Skin epidermis (tissue), 12 donors: Measurements from ENCODE around the gene DGKG.
A peak's percentile ranks its signal among the peaks of the same experiment; 100 is the strongest.

Source experiments
- H3K27ac ChIP-seq, 21 experiments: fragments of 200-600 bp; sonication (generic) in 11 of 21; one replicate each; pipeline ENCODE4 v1.5.0; 2020; ENCODE audit warnings: mild to moderate bottlenecking in 3 of 21, inconsistent platforms in 2 of 21, moderate library complexity in 2 of 21
- H3K4me3 ChIP-seq, 7 experiments: fragments of 200-600 bp; sonication (generic) in 2 of 7; one replicate each; pipeline ENCODE4 v1.5.0; 2020; ENCODE audit warnings: inconsistent platforms in 2 of 7, mild to moderate bottlenecking in 2 of 7, moderate library complexity in 1 of 7

Gene DGKG

DNA sequence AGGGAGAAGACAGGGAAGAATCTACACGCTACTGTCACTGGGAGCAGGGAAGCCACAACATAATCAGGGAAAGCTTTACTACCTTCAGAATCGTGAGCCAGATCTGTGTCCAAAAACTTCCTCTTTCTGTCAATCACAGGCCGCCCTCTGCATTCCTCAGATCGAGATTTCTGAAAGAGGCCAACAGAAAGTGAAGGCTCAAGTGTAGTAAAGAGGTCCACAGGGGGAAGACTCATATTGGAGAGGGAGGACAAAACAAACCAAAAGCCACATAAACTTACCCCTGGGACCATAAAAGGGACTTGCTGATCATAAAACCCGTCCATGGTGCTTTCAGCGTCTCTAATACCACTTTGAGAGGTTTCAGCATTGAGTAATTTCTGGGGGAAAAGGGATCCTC is 256.5 kb downstream of the DGKG start:
- Histone ChIP-seq H3K4me3 (no peak overlapping the region), H3K27ac (no peak overlapping the region)

DNA sequence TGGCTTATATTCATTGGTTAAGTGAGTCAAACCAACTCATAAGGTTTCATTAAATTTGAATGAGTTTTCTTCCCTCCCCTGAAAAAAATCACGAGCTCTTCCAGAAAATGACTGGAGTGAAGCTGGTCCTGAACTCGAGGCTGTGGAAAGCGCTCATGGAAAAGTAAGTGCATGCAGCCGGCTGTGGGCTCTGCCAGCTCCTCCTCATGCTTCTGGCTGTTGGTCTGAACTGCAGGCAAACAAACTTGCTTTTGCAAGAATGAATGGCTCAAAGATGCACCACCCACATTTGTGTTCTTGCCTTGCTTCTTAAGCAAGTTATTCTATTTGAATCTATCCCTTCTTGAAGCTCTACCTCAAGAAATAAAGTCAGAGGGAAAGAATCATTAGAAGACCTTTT is 259.3 kb downstream of the DGKG start:
- no peak overlapping the region for H3K4me3 ChIP-seq
- H3K27ac ChIP-seq: no peak overlapping the region

DNA sequence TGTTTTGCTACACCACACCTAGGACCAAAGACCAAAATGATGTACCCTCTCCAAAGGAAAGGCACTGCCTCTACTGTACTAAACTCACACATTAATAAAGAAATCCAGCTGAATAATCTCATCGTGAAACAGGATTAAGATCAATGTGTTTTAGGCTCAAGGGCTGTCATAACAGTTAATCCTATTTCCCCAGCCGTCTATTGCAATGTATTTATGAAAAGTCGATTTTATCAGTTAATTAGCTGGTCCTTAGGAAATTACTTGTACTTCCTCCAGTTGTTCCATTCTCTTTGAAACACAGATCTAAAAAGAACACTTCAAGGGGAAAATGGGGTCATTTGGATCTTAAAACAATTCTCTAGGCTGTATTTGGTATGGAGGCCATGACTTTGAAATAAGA is 261.6 kb downstream of the DGKG start:
- no peak overlapping the region for H3K27ac ChIP-seq
- H3K4me3 ChIP-seq: no peak overlapping the region

DNA sequence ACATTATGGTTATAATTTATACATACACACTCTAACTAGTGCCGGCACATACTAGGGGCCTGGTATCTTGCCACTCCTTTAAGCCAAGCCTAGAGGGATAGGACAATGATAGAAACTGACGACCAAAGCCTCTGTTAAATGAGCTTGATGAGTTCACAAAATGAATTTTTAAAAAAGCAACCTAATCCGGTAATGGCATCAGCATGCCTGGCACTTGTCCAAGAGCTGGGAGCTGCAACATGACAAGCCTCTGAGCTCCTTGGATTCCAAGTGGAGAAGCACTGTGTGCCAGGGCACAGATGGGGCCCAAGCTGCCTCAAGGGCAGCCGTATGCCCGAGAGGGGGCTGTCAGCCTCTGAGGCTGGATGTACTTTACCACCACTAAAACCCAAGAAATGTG is 262.9 kb downstream of the DGKG start:
- H3K27ac ChIP-seq: peak overlapping the region in 2 of 21 experiments; percentile 24 to 59
- H3K4me3 ChIP-seq: no peak overlapping the region

DNA sequence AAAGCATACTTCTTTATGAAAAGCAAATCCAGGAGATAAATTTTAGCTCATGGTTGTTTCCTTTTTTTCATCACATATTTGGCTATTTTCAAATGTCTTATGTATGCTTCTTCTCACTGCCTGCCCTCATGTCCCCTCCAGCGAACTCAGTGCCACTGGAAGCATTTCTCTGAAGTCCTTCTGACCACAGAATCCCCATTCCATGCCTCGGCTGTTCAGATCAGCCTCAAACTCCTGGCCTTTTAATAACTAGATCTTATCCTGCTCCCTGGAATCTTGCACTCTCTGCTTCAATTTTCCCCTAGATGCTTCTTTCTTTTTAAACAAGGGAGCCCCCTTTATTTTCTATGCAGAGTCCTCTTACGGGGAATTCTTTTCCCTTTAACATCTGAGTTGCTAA is 263.3 kb downstream of the DGKG start:
- H3K4me3 ChIP-seq: no peak overlapping the region
- H3K27ac ChIP-seq: peak overlapping the region in 4 of 21 experiments; percentile 9 to 59 (median 24)

DNA sequence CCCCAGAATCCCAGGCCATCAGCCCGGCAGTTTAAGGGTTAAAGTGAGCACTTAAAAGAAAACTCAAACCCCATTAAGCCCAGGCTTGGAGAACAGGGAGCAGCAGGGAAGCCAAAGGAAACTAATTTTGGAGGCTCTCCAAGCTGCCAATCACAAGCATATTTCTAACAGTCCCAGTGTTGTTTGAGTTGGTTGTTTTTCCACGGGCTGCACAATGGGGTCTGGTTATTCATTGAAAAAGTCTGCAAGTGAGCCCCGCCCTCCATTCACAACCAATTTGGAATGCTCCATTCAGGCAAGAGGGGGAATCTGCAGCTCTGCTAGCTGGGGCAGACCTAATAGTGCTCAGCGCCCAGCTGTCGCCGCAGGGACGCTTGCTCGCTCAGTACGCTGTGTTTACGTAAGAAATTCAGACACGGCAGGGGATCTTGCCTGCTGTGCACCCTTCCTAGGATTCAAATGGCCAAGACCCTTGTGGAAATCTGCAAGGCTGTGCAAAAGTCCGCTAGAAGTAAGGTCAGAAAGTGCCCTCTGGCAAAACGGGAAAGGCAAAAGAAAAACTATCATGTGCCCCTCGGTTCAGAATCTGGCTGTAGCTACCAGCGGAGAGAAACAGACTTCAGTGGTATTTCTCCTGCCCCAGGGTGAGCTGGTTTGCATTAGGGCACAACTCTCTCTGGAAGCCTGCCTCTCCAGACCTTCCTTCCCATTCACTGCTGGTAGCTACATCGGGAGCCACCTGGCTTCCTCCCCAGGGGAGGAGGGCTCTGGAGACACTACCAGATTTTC is 264.2 kb downstream of the DGKG start:
- H3K4me3 ChIP-seq: peak overlapping the region in 6 of 7 experiments; percentile 10 to 32 (median 15)
- peak overlapping the region in 9 of 21 experiments; percentile 16 to 73 (median 26) for H3K27ac ChIP-seq

DNA sequence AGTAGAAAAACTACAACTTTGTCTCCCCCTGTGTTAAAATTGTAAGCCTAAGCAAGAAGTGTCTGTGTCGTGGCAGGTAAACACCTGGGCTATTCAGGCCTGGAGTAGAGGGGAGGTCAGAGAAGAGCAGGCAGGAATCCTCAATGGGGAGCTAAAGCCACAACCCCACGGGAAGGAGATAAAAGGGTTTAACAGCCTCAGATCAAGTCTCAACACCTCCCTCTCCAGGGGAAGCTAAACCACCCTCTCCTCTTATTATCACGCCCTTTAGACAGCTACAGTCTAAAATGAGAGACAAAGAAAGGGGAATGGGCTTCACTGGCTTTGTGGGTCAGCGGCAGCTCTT is 264.7 kb downstream of the DGKG start:
- Histone ChIP-seq H3K4me3 (peak overlapping the region in 3 of 7 experiments; percentile 11 to 17 (median 13)), H3K27ac (peak overlapping the region in 3 of 21 experiments; percentile 26 to 40 (median 36))
